GM12801 (cell line): Measurements from ENCODE around the gene SLC4A1AP.

ENCODE experiments used
- TF ChIP-seq, protein P1 (sequence below): IDR thresholded peaks from one replicate; pipeline ENCODE4 v1.5.1; 2011; ENCODE audit warnings: control low read depth; ENCODE audit not compliant: insufficient read length; ENCODE audit errors: extremely low read depth

SLC4A1AP gene

GRCh38 chr2:27737676-27738348, 74.1 kb downstream of the SLC4A1AP start:
- TF ChIP-seq, protein P1, sequence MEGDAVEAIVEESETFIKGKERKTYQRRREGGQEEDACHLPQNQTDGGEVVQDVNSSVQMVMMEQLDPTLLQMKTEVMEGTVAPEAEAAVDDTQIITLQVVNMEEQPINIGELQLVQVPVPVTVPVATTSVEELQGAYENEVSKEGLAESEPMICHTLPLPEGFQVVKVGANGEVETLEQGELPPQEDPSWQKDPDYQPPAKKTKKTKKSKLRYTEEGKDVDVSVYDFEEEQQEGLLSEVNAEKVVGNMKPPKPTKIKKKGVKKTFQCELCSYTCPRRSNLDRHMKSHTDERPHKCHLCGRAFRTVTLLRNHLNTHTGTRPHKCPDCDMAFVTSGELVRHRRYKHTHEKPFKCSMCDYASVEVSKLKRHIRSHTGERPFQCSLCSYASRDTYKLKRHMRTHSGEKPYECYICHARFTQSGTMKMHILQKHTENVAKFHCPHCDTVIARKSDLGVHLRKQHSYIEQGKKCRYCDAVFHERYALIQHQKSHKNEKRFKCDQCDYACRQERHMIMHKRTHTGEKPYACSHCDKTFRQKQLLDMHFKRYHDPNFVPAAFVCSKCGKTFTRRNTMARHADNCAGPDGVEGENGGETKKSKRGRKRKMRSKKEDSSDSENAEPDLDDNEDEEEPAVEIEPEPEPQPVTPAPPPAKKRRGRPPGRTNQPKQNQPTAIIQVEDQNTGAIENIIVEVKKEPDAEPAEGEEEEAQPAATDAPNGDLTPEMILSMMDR = no peak

DNA sequence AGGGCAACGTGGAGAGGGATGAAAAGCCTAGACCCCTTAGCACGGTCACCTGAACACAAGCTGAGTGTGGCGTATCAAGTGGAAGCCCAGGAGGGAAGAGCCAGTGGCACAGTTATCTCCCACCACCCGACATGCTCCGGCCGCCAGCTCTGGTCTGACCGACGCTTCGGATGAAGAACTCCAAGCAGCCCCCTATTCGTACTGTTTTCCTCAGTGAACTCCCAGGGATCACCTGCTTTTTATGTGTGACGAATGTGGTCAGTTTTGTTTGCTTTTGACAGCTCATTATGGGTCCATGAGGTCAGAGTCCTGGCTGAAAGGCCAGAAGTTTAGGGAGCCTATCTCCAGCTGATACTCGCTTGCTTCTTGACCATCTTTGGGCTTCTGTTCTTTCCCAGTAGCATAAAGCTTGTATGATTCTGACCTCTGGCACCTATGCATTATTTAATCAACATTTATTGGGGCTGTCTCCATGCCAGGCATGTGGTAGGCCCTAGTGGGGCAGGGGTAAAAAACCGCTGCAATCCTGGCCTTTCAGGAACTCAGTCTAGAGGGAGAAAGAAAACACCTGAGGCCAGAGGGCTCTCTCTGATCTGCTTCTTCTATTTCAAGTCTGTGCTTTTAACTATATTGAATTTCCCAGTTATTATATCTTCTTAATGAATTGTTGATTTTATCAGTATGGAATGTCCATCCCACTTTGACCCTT, 74.8 kb downstream of the SLC4A1AP start:
- TF ChIP-seq, protein P1 = no peak

GRCh38 chr2:27739058-27739373, 75.3 kb downstream of the SLC4A1AP start:
- TF ChIP-seq, protein P1 = no peak

DNA sequence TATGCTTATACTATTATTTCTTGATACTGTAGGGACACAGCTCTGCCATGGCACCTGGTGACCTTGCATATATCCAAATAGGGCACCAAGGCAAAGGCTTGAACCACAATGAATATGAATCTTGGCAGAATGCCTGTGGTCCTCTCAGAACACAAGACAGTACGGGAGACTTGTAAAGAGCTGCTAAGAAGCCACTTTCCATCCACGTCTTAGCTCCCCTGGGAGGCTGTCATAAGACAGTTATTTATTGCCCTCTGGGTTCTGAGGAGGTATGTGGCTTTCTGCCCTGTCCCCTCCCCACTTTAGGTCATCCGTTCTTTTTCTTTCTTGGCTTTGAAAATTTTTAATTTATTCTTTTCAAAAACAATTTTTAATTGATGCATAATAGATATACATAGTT, 78.0 kb downstream of the SLC4A1AP start:
- TF ChIP-seq, protein P1 = no peak

DNA sequence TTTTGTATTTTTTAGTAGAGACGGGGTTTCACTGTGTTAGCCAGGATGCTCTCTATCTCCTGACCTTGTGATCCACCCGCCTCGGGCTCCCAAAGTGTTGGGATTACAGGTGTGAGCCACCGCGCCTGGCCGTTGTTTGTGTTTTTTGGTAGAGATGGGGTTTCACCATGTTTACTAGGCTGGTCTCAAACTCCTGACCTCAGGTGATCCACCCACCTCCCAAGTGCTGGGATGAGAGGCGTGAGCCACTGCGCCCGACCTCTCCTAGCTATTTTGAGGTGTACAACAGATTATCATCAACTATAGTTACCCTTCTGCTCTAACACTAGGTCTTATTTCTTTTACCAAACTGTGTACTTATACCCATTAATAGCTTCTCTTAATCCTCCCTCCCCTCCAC, 78.9 kb downstream of the SLC4A1AP start:
- TF ChIP-seq, protein P1 = no peak
